GM23338 (cell line): ENCODE results near the gene MLANA. TPM values are rescaled to one million over a fixed set of nuclear protein-coding genes. Genes with fewer than 3 reads are reported as not detected.

Experiments
- ATAC-seq: fragments of 200-7000 bp; cut with Tn5 transposase; 3 replicates; pipeline ENCODE4 v1.9.1; 2020
- DNase-seq: peaks from one replicate; pipeline ENCODE4 v3.0.0-alpha.2; 2015; ENCODE audit warnings: low spot score
- H2AFZ ChIP-seq: fragments of 200-600 bp; sonication (generic); 2 replicates; pipeline ENCODE4 v1.8.0; 2016; ENCODE audit warnings: antibody characterized with exemption, mild to moderate bottlenecking, moderate library complexity
- H3F3A ChIP-seq: fragments of 200-600 bp; sonication (generic); replicated peaks from 2 replicates; pipeline ENCODE4 v1.8.0; 2017; ENCODE audit warnings: antibody characterized with exemption, mixed run types, low read depth
- H3K27ac ChIP-seq: fragments of 200-600 bp; sonication (generic); 2 replicates; pipeline ENCODE4 v1.6.1; 2016; ENCODE audit warnings: low read depth
- H3K27me3 ChIP-seq: fragments of 200-600 bp; sonication (generic); 2 replicates; pipeline ENCODE4 v1.8.0; 2016; ENCODE audit warnings: mild to moderate bottlenecking, mixed run types, moderate library complexity; ENCODE audit not compliant: insufficient read depth
- H3K36me3 ChIP-seq: fragments of 200-600 bp; sonication (generic); 2 replicates; pipeline ENCODE4 v1.8.0; 2016; ENCODE audit warnings: mild to moderate bottlenecking; ENCODE audit not compliant: insufficient read depth
- H3K4me1 ChIP-seq: fragments of 200-600 bp; sonication (generic); 2 replicates; pipeline ENCODE4 v1.8.0; 2016; ENCODE audit warnings: mild to moderate bottlenecking, moderate library complexity; ENCODE audit not compliant: insufficient read depth
- H3K4me2 ChIP-seq: fragments of 200-600 bp; sonication (generic); 2 replicates; pipeline ENCODE4 v1.7.1; 2017; ENCODE audit warnings: mixed run types
- H3K4me3 ChIP-seq: fragments of 200-600 bp; sonication (generic); 2 replicates; pipeline ENCODE4 v1.6.1; 2016; ENCODE audit warnings: mixed run types
- H3K79me2 ChIP-seq: fragments of 200-600 bp; sonication (generic); replicated peaks from 2 replicates; pipeline ENCODE4 v1.8.0; 2017; ENCODE audit warnings: mild to moderate bottlenecking; ENCODE audit not compliant: insufficient read depth
- H3K9me2 ChIP-seq: fragments of 200-600 bp; sonication (generic); 2 replicates; pipeline ENCODE4 v1.8.0; 2017; ENCODE audit not compliant: insufficient read depth
- H4K20me1 ChIP-seq: fragments of 200-600 bp; sonication (generic); replicated peaks from 2 replicates; pipeline ENCODE4 v1.8.0; 2017; ENCODE audit warnings: mild to moderate bottlenecking; ENCODE audit not compliant: insufficient read depth
- H3K27ac Mint-ChIP-seq: 2 replicates; pipeline ENCODE4 v1.8.0; 2020; ENCODE audit warnings: inconsistent platforms, mild to moderate bottlenecking, moderate library complexity, mixed read lengths
- H3K27me3 Mint-ChIP-seq: 3 replicates; pipeline ENCODE4 v1.8.0; 2022; ENCODE audit warnings: low read depth, mild to moderate bottlenecking, moderate library complexity, mixed read lengths, inconsistent platforms; ENCODE audit not compliant: insufficient read depth, poor library complexity
- H3K36me3 Mint-ChIP-seq: 3 replicates; pipeline ENCODE4 v1.8.0; 2021; ENCODE audit warnings: low read depth, mild to moderate bottlenecking, inconsistent platforms, moderate library complexity, mixed read lengths
- H3K4me1 Mint-ChIP-seq: 3 replicates; pipeline ENCODE4 v1.8.0; 2020; ENCODE audit warnings: mild to moderate bottlenecking, inconsistent platforms, mixed read lengths
- H3K4me3 Mint-ChIP-seq: 3 replicates; pipeline ENCODE4 v1.8.0; 2021; ENCODE audit warnings: moderate library complexity, mild to moderate bottlenecking, inconsistent platforms, mixed read lengths
- H3K9me3 Mint-ChIP-seq: 3 replicates; pipeline ENCODE4 v1.8.0; 2020; ENCODE audit warnings: moderate library complexity, mild to moderate bottlenecking, inconsistent platforms, mixed read lengths
- ETS1 ChIP-seq: IDR thresholded peaks from 2 replicates; pipeline ENCODE4 v1.6.1; 2016; ENCODE audit warnings: antibody characterized with exemption
- ZNF462 ChIP-seq: fragments of 250-450 bp; sonication (Bioruptor Pico); IDR thresholded peaks from 2 replicates; pipeline ENCODE4 v1.5.0; 2020; ENCODE audit warnings: mild to moderate bottlenecking, moderate library complexity
- polyA plus RNA-seq: library from polyadenylated mRNA; unstranded; fragments of >200 nt; fragmentation: Nextera tagmentation; extraction: Ambion mirVana; gene quantifications from 2 replicates; pipeline ENCODE4 v1.2.1, GENCODE V29; 2016
- total RNA-seq: library from RNA; depleted of rRNA; stranded (reverse); fragments of >200 nt; shearing (Covaris generic); gene quantifications from 2 replicates; pipeline ENCODE4 v1.2.3, GENCODE V29; 2014

MLANA gene
- total and polyA plus RNA-seq, 2 experiments from 2014 or later: not detected

GRCh38 chr9:5863092-5863746 lies 27.5 kb upstream of the MLANA start (continued):
- no peak for TF ChIP-seq ZNF462

GRCh38 chr9:5864446-5864845 lies 26.2 kb upstream of the MLANA start:
- no peaks in the 10 kb centered on the region for H3K27me3 ChIP-seq
- no peak for TF ChIP-seq ETS1
- DNase-seq: no peak
- Mint-ChIP-seq H3K36me3 (no peaks in the 10 kb centered on the region), H3K4me3 (no peak overlapping the region), H3K27ac (no peak overlapping the region), H3K9me3 (no peaks in the 10 kb centered on the region), H3K4me1 (peaks cover 5% of the 10 kb centered on the region; the same call in 2 of the 3 replicates), H3K27me3 (no peaks in the 10 kb centered on the region)
- no peaks in the 10 kb centered on the region for H4K20me1 ChIP-seq
- H3K9me2 ChIP-seq: no peaks in the 10 kb centered on the region
- no peaks in the 10 kb centered on the region for H3K79me2 ChIP-seq
- peaks cover 8% of the 10 kb centered on the region; the same call in 1 of the 2 replicates for H3K4me1 ChIP-seq
- no peak overlapping the region for H3K27ac ChIP-seq
- no peak for ATAC-seq
- H2AFZ ChIP-seq: no peak overlapping the region
- H3K4me3 ChIP-seq: no peak overlapping the region
- H3K36me3 ChIP-seq: no peaks in the 10 kb centered on the region
- H3F3A ChIP-seq: no peaks in the 10 kb centered on the region
- H3K4me2 ChIP-seq: no peak overlapping the region
